ENCODE data around the gene SPATA45. TPM values are rescaled to one million over a fixed set of nuclear protein-coding genes. Genes with fewer than 3 reads are reported as not detected.

SPATA45 gene
- total RNA-seq, 120 experiments from 2014 or later, result 0.96 to 2.7 (median 1.5) TPM; not detected in 89

Other genes with a start within 250 kb of the SPATA45 start
- gene ATF3, start 238.9 kb downstream of the SPATA45 start, total RNA-seq, result 100 to 1,000 TPM in 1 of 120 experiments, 10 to 100 TPM in 70, 1 to 10 TPM in 49; 2.2 to 116 (median 11.2) TPM
- 10 to 100 TPM in 19 of 120 experiments, 1 to 10 TPM in 101; 3.4 to 14.4 (median 7.2) TPM for gene BATF3, start 147.8 kb downstream of the SPATA45 start, total RNA-seq
- gene NSL1, start 55.9 kb downstream of the SPATA45 start, total RNA-seq, result 10 to 100 TPM; 33.9 to 65.0 (median 45.3) TPM
- 10 to 100 TPM; 17.4 to 66.3 (median 32.1) TPM for gene TATDN3, start 55.8 kb downstream of the SPATA45 start, total RNA-seq
- 10 to 100 TPM in 93 of 120 experiments, 1 to 10 TPM in 27; 6.5 to 21.2 (median 11.6) TPM for gene FLVCR1, start 10.6 kb upstream of the SPATA45 start, total RNA-seq
- 10 to 100 TPM in 1 of 120 experiments, 1 to 10 TPM in 119; 1.1 to 10.0 (median 4.5) TPM for gene VASH2, start 102.9 kb upstream of the SPATA45 start, total RNA-seq
- 10 to 100 TPM; 42.5 to 77.5 (median 57.2) TPM for gene ANGEL2, start 168.2 kb upstream of the SPATA45 start, total RNA-seq
- 100 to 1,000 TPM in 1 of 120 experiments, 10 to 100 TPM in 119; 45.1 to 104 (median 72.7) TPM for gene RPS6KC1, start 203.6 kb upstream of the SPATA45 start, total RNA-seq